Endothelial cell of umbilical vein (primary cell): ENCODE measurements around the gene TROAP. TPM values are rescaled to one million over a fixed set of nuclear protein-coding genes. Genes with fewer than 3 reads are reported as not detected.

ENCODE experiments used
- BruUV-seq: library from RNA; stranded (reverse); fragments of 400-500 nt; replicated peaks from 2 replicates; lab custom pipeline; 2021; lab: Mats Ljungman, UMichigan
- CTCF ChIA-PET: fragments of 300-600, 350-600 bp; sonication (Branson Sonifier 250); formaldehyde crosslinking; loops from one replicate; lab custom pipeline; 2021; ENCODE audit warnings: antibody characterized with exemption, inconsistent platforms; lab: Charles Lee
- POLR2A ChIA-PET: fragments of 300-600, 350-600 bp; sonication (Branson Sonifier 250); formaldehyde crosslinking; loops from one replicate; lab custom pipeline; 2021; ENCODE audit warnings: antibody characterized with exemption, inconsistent platforms; lab: Charles Lee
- DNase-seq: peaks from one replicate; pipeline ENCODE4 v3.0.0-alpha.2; 2011; ENCODE audit warnings: low read depth, low spot score
- FAIRE-seq: peaks from 2 replicates; lab custom pipeline; 2011; peaks lifted over from hg19 to GRCh38; lab: Jason Lieb, UNC
- H2AFZ ChIP-seq: 2 replicates; pipeline ENCODE4 v1.6.0; 2012; ENCODE audit warnings: low read depth, low read length, control low read depth, inconsistent platforms
- H3K27ac ChIP-seq: 2 replicates; pipeline ENCODE4 v1.5.1; 2011; ENCODE audit warnings: low read depth, mild to moderate bottlenecking, control low read depth, low read length, moderate library complexity; ENCODE audit not compliant: insufficient read depth
- H3K27me3 ChIP-seq, 2 experiments: 2 replicates each; pipeline versions ENCODE4 v1.6.0 to v1.6.1; 2011; ENCODE audit warnings: low read length in 2 of 2, mixed read lengths in 1 of 2; ENCODE audit not compliant: control insufficient read depth in 2 of 2, insufficient read depth in 2 of 2
- H3K36me3 ChIP-seq, 2 experiments: 2 replicates in 1 of 2; 3 replicates in 1 of 2; pipeline ENCODE4 v1.5.1; 2011; ENCODE audit warnings: low read length in 2 of 2, mild to moderate bottlenecking in 1 of 2, moderate library complexity in 1 of 2; ENCODE audit not compliant: control insufficient read depth in 2 of 2, insufficient read depth in 2 of 2; ENCODE audit errors: extremely low read depth in 1 of 2
- H3K4me1 ChIP-seq: 3 replicates; pipeline ENCODE4 v1.5.1; 2011; ENCODE audit warnings: mild to moderate bottlenecking, low read length; ENCODE audit not compliant: control insufficient read depth, insufficient read depth; ENCODE audit errors: extremely low read depth
- H3K4me2 ChIP-seq: 2 replicates; pipeline ENCODE4 v1.6.1; 2011; ENCODE audit warnings: low read length, control low read depth, mixed read lengths; ENCODE audit not compliant: insufficient read depth
- H3K4me3 ChIP-seq, 3 experiments: fragments of 200-600 bp in 1 of 3; sonication (generic), shearing (Covaris generic) in 1 of 3; replicated peaks in 1 of 3; 2 replicates each; pipeline ENCODE4 v1.5.1; 2011 to 2016; ENCODE audit warnings: control low read depth in 3 of 3, low read length in 3 of 3, mild to moderate bottlenecking in 2 of 3, inconsistent platforms in 1 of 3, low read depth in 1 of 3, moderate library complexity in 1 of 3; ENCODE audit not compliant: insufficient read depth in 1 of 3
- H3K79me2 ChIP-seq: 2 replicates; pipeline ENCODE4 v1.6.0; 2012; ENCODE audit warnings: low read length, inconsistent platforms; ENCODE audit not compliant: control insufficient read depth, insufficient read depth
- H3K9ac ChIP-seq: replicated peaks from 2 replicates; pipeline ENCODE3; 2011; ENCODE audit warnings: low read length, control low read depth; ENCODE audit not compliant: insufficient read depth; ENCODE audit errors: extremely low read depth
- H3K9me1 ChIP-seq: replicated peaks from 3 replicates; pipeline ENCODE4 v1.6.0; 2011; ENCODE audit warnings: mild to moderate bottlenecking, low read length; ENCODE audit not compliant: control insufficient read depth, insufficient read depth; ENCODE audit errors: extremely low read depth
- H3K9me3 ChIP-seq: replicated peaks from 2 replicates; pipeline ENCODE4 v1.5.1; 2012; ENCODE audit warnings: low read length, inconsistent platforms; ENCODE audit not compliant: control insufficient read depth, insufficient read depth
- H4K20me1 ChIP-seq: replicated peaks from 2 replicates; pipeline ENCODE3; 2011; ENCODE audit warnings: mild to moderate bottlenecking, low read length; ENCODE audit not compliant: control insufficient read depth, insufficient read depth; ENCODE audit errors: extremely low read depth
- CTCF ChIP-seq, 2 donors: IDR thresholded peaks; 1 replicate in 1 of 2; 2 replicates in 1 of 2; pipeline ENCODE4 v1.5.1; 2011; ENCODE audit warnings: low read length in 2 of 2, mild to moderate bottlenecking in 2 of 2, moderate library complexity in 2 of 2, control low read depth in 1 of 2, inconsistent platforms in 1 of 2, low read depth in 1 of 2; ENCODE audit not compliant: insufficient read depth in 1 of 2; ENCODE audit errors: extremely low read depth in 1 of 2
- EZH2 ChIP-seq: IDR thresholded peaks from 2 replicates; pipeline ENCODE4 v1.6.1; 2012; ENCODE audit warnings: borderline replicate concordance, low read depth, mild to moderate bottlenecking, moderate library complexity, low read length, inconsistent platforms; ENCODE audit not compliant: severe bottlenecking
- FOS ChIP-seq: IDR thresholded peaks from 2 replicates; pipeline ENCODE4 v1.6.1; 2011; ENCODE audit warnings: mild to moderate bottlenecking, low read length, moderate library complexity, borderline replicate concordance; ENCODE audit not compliant: insufficient read depth
- GATA2 ChIP-seq: IDR thresholded peaks from 2 replicates; pipeline ENCODE4 v1.7.0; 2011; ENCODE audit warnings: low read depth, mild to moderate bottlenecking, moderate library complexity, mixed read lengths, low read length; ENCODE audit not compliant: insufficient read length, insufficient read depth
- JUN ChIP-seq: IDR thresholded peaks from 2 replicates; pipeline ENCODE4 v1.6.1; 2011; ENCODE audit warnings: borderline replicate concordance, low read depth; ENCODE audit not compliant: insufficient read length, insufficient read depth
- MAX ChIP-seq: IDR thresholded peaks from 2 replicates; pipeline ENCODE4 v1.6.1; 2011; ENCODE audit not compliant: insufficient read depth, insufficient read length
- MYC ChIP-seq: IDR thresholded peaks from one replicate; pipeline ENCODE4 v1.6.1; 2011; ENCODE audit warnings: mild to moderate bottlenecking, low read depth, low read length
- POLR2A ChIP-seq: IDR thresholded peaks from 2 replicates; pipeline ENCODE4 v1.6.1; 2012; ENCODE audit warnings: low read depth, mild to moderate bottlenecking, control low read depth, low read length
- POLR2AphosphoS5 ChIP-seq: IDR thresholded peaks from 2 replicates; pipeline ENCODE4 v1.6.1; 2012; ENCODE audit warnings: low read depth, mild to moderate bottlenecking, control low read depth, low read length, moderate library complexity; ENCODE audit not compliant: insufficient read depth
- dilution Hi-C: fragments of 300-500 bp; cut with MboI; formaldehyde crosslinking; loops from one replicate; pipeline ENCODE4 v1.15.0; 2019; ENCODE audit warnings: low sequenced_read_pairs; ENCODE audit not compliant: extremely low pct_ligation_motif_present
- intact Hi-C: fragments of 100-400 bp; cut with micrococcal nuclease; formaldehyde crosslinking; loops from one replicate; pipeline ENCODE4 v1.10.0; 2022
- polyA plus RNA-seq, 4 experiments: library from polyadenylated mRNA; depleted of rRNA in 3 of 4; stranded (reverse) in 3 of 4; unstranded in 1 of 4; fragments of >200 nt; gene quantifications; 2 replicates each; pipeline versions ENCODE4 v1.2.1 to v1.2.3, GENCODE V29; 2011 to 2012; ENCODE audit warnings: missing spikeins in 1 of 4
- total RNA-seq: library from RNA; stranded (reverse); gene quantifications from 2 replicates; pipeline ENCODE4 v1.2.3, GENCODE V29; 2021

Gene TROAP
- total and polyA plus RNA-seq, 2 donors (not counting 3 experiments of a cell fraction or from before 2014, with no cell fraction given): 31.7 to 68.6 TPM

GRCh38 chr12:49277466-49277865 lies 45.6 kb upstream of the TROAP start:
- dilution Hi-C loops: no loop called here
- CTCF ChIA-PET: interaction anchor here (0.8 to 2.6 kb wide), 4 partner anchors 11 to 70 kb away, joined by 3 to 13 read pairs (median 4); no protein-coding TSS in a partner anchor
- BruUV-seq: no TSS peak

GRCh38 chr12:49279706-49280159 lies 43.3 kb upstream of the TROAP start:
- POLR2A ChIA-PET: no interaction called here
- no TSS peak for BruUV-seq
- H3K4me3 ChIP-seq: no peak overlapping the region
- dilution Hi-C loops: no loop called here
- intact Hi-C loops: loop anchor here (10.0 kb wide), 1 partner anchor 235 kb away; no protein-coding TSS in a partner anchor
- H3K36me3 ChIP-seq: no peaks in the 10 kb centered on the region
- no peaks in the 10 kb centered on the region for H3K27me3 ChIP-seq
- H3K4me2 ChIP-seq: no peak overlapping the region
- H3K79me2 ChIP-seq: no peaks in the 10 kb centered on the region
- H3K9me1 ChIP-seq: no peaks in the 10 kb centered on the region
- H3K27ac ChIP-seq: no peak overlapping the region
- H3K9me3 ChIP-seq: no peaks in the 10 kb centered on the region
- H2AFZ ChIP-seq: no peak overlapping the region
- TF ChIP-seq EZH2 (no peak), CTCF (IDR thresholded peaks at IDR 0.05; ENCODE audit: extremely low read depth in 1 of 2, insufficient read depth in 1 of 2, low read depth in 1 of 2, low read length in 2 of 2) (no peak), JUN (no peak), FOS (no peak), POLR2A (no peak), POLR2AphosphoS5 (no peak), GATA2 (no peak), MYC (no peak), MAX (no peak)
- H3K9ac ChIP-seq: no peak overlapping the region
- FAIRE-seq (no peak), DNase-seq (no peak)
- no peaks in the 10 kb centered on the region for H3K4me1 ChIP-seq
- H4K20me1 ChIP-seq: no peaks in the 10 kb centered on the region
- CTCF ChIA-PET: interaction anchor here (1.0 to 2.5 kb wide), 8 partner anchors 9 to 79 kb away, joined by 3 to 9 read pairs (median 4); partner anchors contain the start of gene TROAP

More at GRCh38 chr12:49277466-49277865, 45.6 kb upstream of the TROAP start:
- FAIRE-seq (no peak), DNase-seq (no peak)
- Histone ChIP-seq H3K9me1 (no peaks in the 10 kb centered on the region), H3K4me3 (no peak overlapping the region), H3K9ac (no peak overlapping the region), H3K27me3 (no peaks in the 10 kb centered on the region), H3K4me1 (no peaks in the 10 kb centered on the region), H3K36me3 (peaks cover 4 to 8% of the 10 kb centered on the region in 2 experiments), H2AFZ (no peak overlapping the region), H3K9me3 (no peaks in the 10 kb centered on the region), H3K27ac (no peak overlapping the region), H3K79me2 (no peaks in the 10 kb centered on the region), H3K4me2 (no peak overlapping the region), H4K20me1 (no peaks in the 10 kb centered on the region)
- POLR2A ChIA-PET: no interaction called here
- no peak for TF ChIP-seq GATA2
- TF ChIP-seq MYC: no peak
- TF ChIP-seq MAX: no peak
- intact Hi-C loops: no loop called here
